Measurements from ENCODE around the gene AARS1. TPM values are rescaled to one million over a fixed set of nuclear protein-coding genes. Genes with fewer than 3 reads are reported as not detected.
A peak's percentile ranks its signal among the peaks of the same experiment; 100 is the strongest.
"Not testable (repeated sequence)": the region's sequence is repeated elsewhere in the genome, so short reads cannot be mapped to it uniquely, and the experiment has no call there.

Gene AARS1
- total RNA-seq, 1 experiment from 2014 or later = 77.0 TPM

DNA sequence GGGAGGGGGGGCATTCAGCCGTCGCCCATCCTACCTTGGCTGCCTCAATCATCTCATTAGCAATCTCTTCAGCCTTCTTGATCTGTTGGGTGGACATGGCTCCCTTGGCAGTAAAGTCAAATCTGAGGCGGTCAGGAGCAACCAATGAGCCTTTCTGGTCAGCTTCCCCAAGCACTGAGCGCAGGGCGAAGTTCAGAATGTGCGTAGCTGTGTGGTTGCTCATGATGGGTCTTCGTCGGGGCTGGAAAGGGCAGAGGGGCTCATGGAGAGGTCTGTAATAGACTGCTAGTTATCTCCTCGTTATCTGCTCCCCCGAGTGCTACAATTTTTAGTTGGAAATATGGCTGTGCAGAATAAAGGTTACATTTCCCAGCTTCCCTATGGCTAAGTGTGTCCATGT is 30.4 kb downstream of the AARS1 start:
- DNase-seq (ENCODE audit: low read depth in 1 of 2, low spot score in 2 of 2) = no peak
- no peaks in the 10 kb centered on the region for H3K27me3 ChIP-seq (replicated peaks)
- H3K9me3 ChIP-seq (replicated peaks) = no peaks in the 10 kb centered on the region
- H3K4me1 ChIP-seq (replicated peaks) = peaks cover 34% of the 10 kb centered on the region
- H3K36me3 ChIP-seq = peaks cover 97% of the 10 kb centered on the region
- H3K27ac ChIP-seq = no peak overlapping the region
- no peak overlapping the region for H3K4me3 ChIP-seq

DNA sequence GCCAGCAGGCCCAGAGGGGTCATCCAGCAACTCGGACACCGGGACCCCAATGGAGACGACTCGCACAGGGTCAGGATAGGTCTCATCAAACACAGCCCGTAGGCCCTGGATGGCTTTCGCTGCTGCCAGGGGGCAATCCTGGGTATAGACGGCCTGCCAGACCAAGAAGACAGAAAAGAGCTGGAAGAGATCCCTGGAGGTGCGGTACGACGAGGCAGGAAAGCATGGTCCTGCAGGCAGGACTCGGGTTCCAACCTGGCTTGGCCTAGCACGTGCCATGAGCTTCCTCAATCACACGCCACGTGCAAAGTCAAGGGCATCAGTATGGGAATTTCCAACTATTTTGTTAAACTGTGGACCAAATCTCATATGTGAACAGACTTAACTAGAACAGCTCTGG is 31.2 kb downstream of the AARS1 start:
- no peak for DNase-seq (ENCODE audit: low read depth in 1 of 2, low spot score in 2 of 2)
- Histone ChIP-seq H3K9me3 (replicated peaks) (no peaks in the 10 kb centered on the region), H3K27me3 (replicated peaks) (no peaks in the 10 kb centered on the region), H3K27ac (peak overlapping the region; percentile 7; the same call in 1 of the 2 replicates), H3K36me3 (peaks cover 97% of the 10 kb centered on the region), H3K4me1 (replicated peaks) (peaks cover 34% of the 10 kb centered on the region), H3K4me3 (no peak overlapping the region)

DNA sequence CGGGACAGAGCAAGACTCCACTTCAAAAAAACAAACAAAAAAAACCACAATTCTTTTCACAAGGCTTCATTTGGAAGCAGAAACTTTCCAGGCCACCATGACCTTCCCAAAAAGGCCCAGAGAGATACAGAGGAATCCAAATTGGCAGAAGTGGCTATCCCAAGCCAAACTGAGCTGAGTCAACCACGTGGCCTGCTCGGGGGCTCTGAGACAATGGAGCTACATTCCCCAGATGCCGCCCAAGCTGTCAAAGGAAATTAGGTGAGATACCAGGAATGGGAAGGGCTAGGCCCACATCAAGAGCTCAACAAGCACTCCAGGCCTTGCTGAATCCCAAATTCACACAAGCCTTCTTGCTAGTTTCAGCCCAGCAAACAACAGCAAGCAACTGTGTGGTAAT is 31.9 kb downstream of the AARS1 start:
- Histone ChIP-seq H3K9me3 (replicated peaks) (no peaks in the 10 kb centered on the region), H3K27ac (peak overlapping the region; percentile 7; the same call in 1 of the 2 replicates), H3K36me3 (peaks cover 97% of the 10 kb centered on the region), H3K27me3 (replicated peaks) (no peaks in the 10 kb centered on the region), H3K4me1 (replicated peaks) (peaks cover 34% of the 10 kb centered on the region), H3K4me3 (no peak overlapping the region)
- peak; percentile 88 to 90 for DNase-seq (ENCODE audit: low read depth in 1 of 2, low spot score in 2 of 2)

DNA sequence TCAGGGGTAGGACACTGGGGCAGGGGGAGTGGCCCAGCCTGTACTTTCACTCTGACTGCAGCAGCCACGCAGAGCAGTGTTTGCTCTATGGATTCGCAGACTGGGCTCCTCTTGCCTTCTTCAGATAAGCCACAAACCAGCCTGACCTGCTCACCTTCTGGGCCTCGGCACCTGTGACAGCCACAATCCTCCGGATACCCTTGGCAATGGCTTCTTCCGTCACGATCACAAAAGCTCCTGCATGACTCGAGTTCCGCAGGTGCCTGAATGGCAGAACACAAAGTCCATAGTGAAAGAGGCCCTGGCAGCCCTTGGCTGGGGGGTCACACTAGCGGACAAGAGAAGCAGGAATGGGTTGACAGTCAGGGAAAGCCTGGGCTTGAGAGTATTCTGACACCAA is 33.7 kb downstream of the AARS1 start:
- no peak overlapping the region for H3K27ac ChIP-seq

DNA sequence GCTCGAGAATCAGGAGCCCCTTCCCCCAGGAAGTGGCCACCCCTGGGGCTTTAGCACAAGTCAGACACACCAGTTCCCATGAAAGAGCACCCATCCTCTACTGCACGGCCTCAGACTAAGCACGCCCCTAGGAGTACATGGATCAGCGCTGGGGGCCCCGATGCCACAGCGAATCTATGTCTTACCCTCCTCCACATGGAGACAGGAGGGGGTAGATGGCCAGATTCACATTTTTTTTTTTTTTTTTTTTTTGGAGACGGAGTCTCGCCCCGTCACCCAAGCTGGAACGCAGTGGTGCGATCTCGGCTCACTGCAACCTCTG is 34.4 kb downstream of the AARS1 start:
- Histone ChIP-seq H3K27me3 (replicated peaks) (no peaks in the 10 kb centered on the region), H3K4me3 (no peak overlapping the region), H3K9me3 (replicated peaks) (0 out of 2 replicates have a peak, but pooled peaks cover 2% of the 10 kb centered on the region), H3K36me3 (peaks cover 92% of the 10 kb centered on the region), H3K4me1 (replicated peaks) (peaks cover 42% of the 10 kb centered on the region), H3K27ac (no peak overlapping the region)
- DNase-seq (ENCODE audit: low read depth in 1 of 2, low spot score in 2 of 2) = no peak

More for the DNA sequence above, 33.7 kb downstream of the AARS1 start:
- H3K27me3 ChIP-seq (replicated peaks) = no peaks in the 10 kb centered on the region
- H3K4me3 ChIP-seq = no peak overlapping the region
- DNase-seq (ENCODE audit: low read depth in 1 of 2, low spot score in 2 of 2) = no peak
- 0 out of 2 replicates have a peak, but pooled peaks cover 2% of the 10 kb centered on the region for H3K9me3 ChIP-seq (replicated peaks)
- peaks cover 42% of the 10 kb centered on the region for H3K4me1 ChIP-seq (replicated peaks)
- peaks cover 94% of the 10 kb centered on the region for H3K36me3 ChIP-seq

DNA sequence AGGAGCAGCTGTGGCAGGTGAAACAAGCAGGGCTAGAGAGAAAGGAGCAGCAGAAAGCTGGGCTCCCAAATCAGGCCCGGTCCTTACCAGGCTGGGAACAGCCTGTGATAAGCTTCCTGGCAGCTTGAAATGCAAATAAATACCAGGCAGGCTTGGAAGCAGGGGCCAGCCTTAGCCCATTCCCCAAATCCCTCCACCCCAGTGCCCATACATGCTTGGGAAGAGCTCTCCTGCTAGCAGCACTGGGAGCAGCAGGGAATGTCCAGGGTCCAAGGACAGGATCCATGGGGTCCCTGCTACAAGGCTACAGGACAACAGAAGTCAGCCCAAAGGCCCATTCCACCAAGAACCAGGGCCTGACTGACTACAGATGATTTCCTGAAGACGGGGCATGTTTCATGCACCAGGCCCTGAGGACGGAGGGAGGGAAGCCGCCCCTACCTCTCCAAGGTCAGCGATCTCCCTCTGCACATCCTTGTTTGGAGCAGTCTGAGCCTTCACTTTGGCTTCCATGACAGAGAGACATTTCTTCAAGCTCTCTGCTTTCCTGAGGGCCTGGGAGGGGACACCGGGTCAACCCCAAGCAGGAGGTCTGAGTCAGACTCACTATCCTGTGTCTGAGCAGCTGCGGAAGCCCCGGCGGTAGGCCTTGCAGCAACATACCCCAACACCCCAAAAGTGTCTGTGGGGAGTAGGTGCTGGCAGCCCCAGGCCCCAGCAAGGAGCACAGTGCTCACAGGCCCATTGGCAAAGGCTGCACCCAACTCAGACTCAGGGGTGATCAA is 34.9 kb downstream of the AARS1 start:
- Histone ChIP-seq H3K36me3 (peaks cover 90% of the 10 kb centered on the region), H3K9me3 (replicated peaks) (0 out of 2 replicates have a peak, but pooled peaks cover 2% of the 10 kb centered on the region)
- no peak for DNase-seq (ENCODE audit: low read depth in 1 of 2, low spot score in 2 of 2)

DNA sequence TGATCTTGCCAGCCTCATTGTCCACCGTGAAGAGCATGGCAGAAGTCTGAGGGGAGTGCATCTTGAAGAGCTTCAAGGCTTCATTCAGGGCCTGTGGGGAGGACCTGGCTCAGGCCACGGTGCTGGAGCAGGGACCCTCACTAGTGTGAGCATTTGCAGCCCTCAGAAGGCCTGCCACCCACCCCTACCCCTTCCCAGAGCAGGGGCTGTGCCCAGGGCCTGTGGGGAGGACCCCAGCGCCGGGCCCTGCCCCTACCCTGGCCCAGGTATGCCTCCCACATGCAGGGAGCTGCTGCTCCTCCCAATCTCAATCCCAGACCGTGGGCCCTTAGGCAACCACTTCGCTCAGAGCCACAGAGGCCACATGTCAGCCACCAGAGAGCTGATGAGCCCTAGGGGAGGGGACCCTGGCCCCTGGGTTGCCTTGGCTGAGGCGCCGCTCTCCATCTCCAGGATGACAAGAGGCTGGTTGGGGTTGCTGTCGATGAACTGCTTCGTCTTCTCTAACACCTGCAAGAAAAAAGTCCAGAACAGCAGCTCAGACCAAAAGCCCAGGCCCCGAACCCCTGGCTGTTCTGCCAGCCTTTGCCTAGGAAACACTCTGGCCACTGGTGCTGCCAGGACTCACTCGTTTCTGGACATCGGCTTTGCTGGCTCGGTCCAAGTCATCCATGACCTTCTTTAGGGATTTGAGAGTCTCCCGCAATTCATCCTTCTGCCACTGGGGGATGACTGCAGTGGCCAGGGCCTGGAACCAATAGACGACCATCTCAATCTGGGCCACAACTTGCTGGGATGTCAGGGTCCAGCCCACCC is 35.8 kb downstream of the AARS1 start:
- peak in 1 of 2 experiments; percentile 64 for DNase-seq (ENCODE audit: low read depth in 1 of 2, low spot score in 2 of 2)
- H3K36me3 ChIP-seq = peaks cover 82% of the 10 kb centered on the region
- H3K4me1 ChIP-seq (replicated peaks) = peaks cover 36% of the 10 kb centered on the region
- no peak overlapping the region for H3K27ac ChIP-seq
- no peak overlapping the region for H3K4me3 ChIP-seq
- H3K27me3 ChIP-seq (replicated peaks) = no peaks in the 10 kb centered on the region
- 0 out of 2 replicates have a peak, but pooled peaks cover 2% of the 10 kb centered on the region for H3K9me3 ChIP-seq (replicated peaks)

More for the DNA sequence above, 34.9 kb downstream of the AARS1 start:
- Histone ChIP-seq H3K27me3 (replicated peaks) (no peaks in the 10 kb centered on the region), H3K4me1 (replicated peaks) (peaks cover 42% of the 10 kb centered on the region), H3K4me3 (no peak overlapping the region), H3K27ac (no peak overlapping the region)

DNA sequence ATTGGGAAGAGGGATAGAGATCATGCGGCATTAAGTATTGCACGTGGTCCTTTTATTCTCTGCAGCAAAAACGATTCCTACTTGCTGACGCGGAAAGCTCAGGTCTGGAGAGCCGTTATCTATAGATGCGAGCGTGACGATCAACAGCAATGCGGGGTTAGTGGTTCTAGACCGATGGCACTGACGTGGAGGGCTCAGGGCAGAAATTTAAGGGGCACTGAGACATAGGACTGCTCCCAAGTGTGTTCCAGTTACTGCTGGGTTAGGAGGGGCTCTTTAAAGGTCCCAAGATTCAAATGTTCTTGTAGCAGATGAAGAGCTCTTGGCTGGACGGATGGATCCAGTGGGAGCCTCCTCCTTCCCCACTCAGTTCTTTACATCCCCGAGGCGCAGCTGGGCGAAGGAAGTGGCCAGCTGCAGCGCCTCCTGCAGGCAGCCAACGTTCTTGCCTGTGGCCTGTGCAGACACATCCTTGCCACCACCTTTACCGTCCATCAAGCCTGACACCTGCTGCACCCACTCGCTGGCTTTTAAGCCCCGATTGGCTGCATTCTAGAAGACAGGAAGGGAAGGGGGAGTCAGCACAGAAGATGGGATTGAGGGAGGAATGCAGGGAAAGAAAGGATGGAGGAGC is 36.8 kb downstream of the AARS1 start:
- no peak for DNase-seq (ENCODE audit: low read depth in 1 of 2, low spot score in 2 of 2)
- peaks cover 72% of the 10 kb centered on the region for H3K36me3 ChIP-seq
- no peak overlapping the region for H3K4me3 ChIP-seq
- 0 out of 2 replicates have a peak, but pooled peaks cover 2% of the 10 kb centered on the region for H3K9me3 ChIP-seq (replicated peaks)
- peaks cover 25% of the 10 kb centered on the region for H3K4me1 ChIP-seq (replicated peaks)
- no peak overlapping the region for H3K27ac ChIP-seq
- H3K27me3 ChIP-seq (replicated peaks) = no peaks in the 10 kb centered on the region

DNA sequence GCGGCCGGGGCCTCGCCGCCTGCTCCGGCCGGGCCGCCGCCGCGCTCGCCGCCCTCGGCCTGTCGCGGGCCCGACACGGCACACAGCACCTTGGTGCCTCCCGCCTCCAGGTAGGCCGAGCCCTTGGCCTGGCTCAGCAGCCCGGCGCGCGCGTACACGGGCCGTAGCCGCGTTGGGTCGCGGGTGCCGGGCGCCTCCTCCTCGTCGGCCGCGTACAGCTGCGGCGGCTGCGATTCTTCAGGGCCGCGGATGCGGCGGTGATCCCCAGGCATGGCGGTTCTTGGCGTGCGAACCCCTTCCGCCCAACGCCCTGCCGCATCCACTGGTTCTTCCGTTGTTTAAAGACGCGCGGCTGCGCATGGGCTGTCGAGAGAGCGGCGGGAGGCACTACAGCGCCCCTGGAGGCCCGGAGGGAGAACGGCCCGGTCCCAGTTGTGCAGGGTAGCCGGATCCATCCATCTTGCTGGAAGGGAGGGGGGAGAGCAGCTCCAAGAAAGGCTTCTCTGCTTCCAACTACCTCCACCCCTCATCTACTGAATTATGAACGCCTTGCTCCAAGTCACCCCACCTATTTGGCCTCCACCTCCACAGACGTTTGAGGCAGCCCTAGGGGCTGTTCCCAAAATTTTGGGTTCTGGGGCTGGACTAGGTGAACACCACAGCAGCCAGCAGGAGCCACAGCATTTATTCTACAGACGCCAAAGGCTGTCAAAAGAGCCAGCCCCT is 37.5 kb downstream of the AARS1 start, which contains the start of gene EXOSC6:
Gene EXOSC6 (minus strand): TSS at position 312 of the 726 bp plus-strand sequence. CDS start 40 bp downstream, at position 272.
- peaks cover 18% of the 10 kb centered on the region for H3K4me1 ChIP-seq (replicated peaks)
- H3K4me3 ChIP-seq = peak within 1 kb of the TSS; percentile 60
- 0 out of 2 replicates have a peak, but pooled peaks cover 2% of the 10 kb centered on the region for H3K9me3 ChIP-seq (replicated peaks)
- peaks cover 67% of the 10 kb centered on the region for H3K36me3 ChIP-seq
- DNase-seq (ENCODE audit: low read depth in 1 of 2, low spot score in 2 of 2) = peak; percentile 73 to 83
- no peaks in the 10 kb centered on the region for H3K27me3 ChIP-seq (replicated peaks)
- H3K27ac ChIP-seq = peak within 1 kb of the TSS; percentile 56; the same call in 1 of the 2 replicates

DNA sequence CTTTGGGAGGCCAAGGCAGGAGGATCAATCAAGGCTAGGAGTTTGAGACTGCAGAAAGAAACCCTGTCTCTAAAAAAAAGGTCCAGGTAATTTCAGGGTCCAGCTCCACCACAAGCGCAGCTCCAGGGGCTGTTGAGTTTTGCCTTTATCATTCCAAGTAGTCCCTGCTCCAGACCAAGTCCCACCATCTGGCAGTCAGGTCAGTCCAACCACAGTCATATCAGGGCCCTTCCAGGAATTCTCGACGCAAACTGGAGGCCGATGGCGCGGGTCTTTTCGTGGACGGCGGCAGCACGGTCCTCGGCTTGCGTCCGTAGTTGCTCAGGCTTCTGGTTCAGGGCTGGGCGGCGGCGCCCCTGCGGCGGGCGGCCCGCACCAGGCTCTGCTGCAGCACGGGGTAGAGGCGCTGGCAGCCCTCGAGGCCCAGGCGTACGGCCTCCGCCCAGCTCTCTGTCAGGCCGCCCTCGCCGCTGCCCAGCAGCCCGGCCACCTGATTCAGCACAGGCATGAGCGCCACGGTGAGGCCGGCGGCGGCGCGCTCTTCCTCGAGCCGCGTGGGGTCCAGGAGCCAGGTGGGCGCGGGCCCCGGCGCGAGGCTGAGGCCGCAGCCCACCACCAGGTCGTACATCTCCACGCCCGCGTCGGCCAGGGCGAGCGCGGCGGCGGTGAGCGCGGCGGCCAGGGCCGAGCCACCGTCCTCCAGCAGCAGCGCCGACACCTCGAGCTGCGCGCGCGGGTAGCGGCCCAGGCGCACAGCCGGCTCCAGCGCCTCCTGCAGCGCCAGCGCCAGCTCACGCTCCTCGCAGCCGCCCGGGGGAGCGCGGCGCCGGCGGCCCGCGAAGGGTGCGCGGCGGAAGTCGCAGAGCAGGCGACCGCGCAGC is 38.3 kb downstream of the AARS1 start:
- no peak for DNase-seq (ENCODE audit: low read depth in 1 of 2, low spot score in 2 of 2)
- H3K4me1 ChIP-seq (replicated peaks) = peaks cover 10% of the 10 kb centered on the region
- H3K4me3 ChIP-seq = peak overlapping the region; percentile 60
- H3K27ac ChIP-seq = no peak overlapping the region
- H3K9me3 ChIP-seq (replicated peaks) = 0 out of 2 replicates have a peak, but pooled peaks cover 2% of the 10 kb centered on the region
- no peaks in the 10 kb centered on the region for H3K27me3 ChIP-seq (replicated peaks)
- peaks cover 59% of the 10 kb centered on the region for H3K36me3 ChIP-seq

DNA sequence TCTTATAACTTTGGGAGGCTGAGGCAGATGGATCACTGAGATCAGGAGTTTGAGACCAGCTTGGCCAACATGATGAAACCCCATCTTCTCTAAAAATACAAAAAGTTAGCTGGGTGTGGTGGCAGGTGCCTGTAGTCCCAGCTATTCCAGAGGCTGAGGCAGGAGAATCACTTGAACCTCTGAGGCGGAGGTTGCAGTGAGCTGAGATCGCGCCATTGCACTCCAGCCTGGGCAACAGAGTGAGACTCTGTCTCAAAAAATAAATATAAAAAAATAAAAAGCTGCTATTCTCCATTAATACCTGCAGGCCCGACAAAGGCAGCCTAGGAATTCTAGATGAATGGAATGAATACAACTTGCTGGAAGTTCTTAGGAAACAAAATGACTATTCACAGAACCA is 39.6 kb downstream of the AARS1 start:
- not testable (repeated sequence) for H3K9me3 ChIP-seq (replicated peaks); H3K27me3 ChIP-seq (replicated peaks); DNase-seq (ENCODE audit: low read depth in 1 of 2, low spot score in 2 of 2); H3K4me3 ChIP-seq; H3K27ac ChIP-seq; H3K4me1 ChIP-seq (replicated peaks)
- peaks cover 47% of the 10 kb centered on the region for H3K36me3 ChIP-seq

DNA sequence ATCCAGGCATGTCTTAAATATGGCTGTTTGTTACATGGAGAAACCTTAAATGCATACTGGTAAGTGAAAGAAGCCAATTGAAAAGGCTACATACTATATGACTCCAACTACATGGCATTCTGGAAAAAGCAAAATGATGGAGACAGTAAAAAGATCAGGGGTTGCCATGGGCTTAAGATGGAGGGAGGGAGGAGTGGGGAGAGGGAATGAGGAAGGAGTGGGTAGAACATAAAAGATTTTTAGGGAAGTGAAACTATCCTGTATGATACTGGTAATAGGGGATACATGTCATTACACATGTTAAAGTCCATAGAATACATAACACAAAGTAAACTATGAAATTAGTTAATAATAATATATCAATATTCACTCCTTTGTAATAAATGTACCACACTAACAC is 50.5 kb downstream of the AARS1 start:
- H3K36me3 ChIP-seq; H3K9me3 ChIP-seq (replicated peaks); DNase-seq (ENCODE audit: low read depth in 1 of 2, low spot score in 2 of 2); H3K4me3 ChIP-seq; H3K27me3 ChIP-seq (replicated peaks); H3K27ac ChIP-seq; H3K4me1 ChIP-seq (replicated peaks): not testable (repeated sequence)
